ENCODE data around the gene GBP6.
A peak's percentile ranks its signal among the peaks of the same experiment; 100 is the strongest.
"Not testable (repeated sequence)": the region's sequence is repeated elsewhere in the genome, so short reads cannot be mapped to it uniquely, and the experiment has no call there.

The GBP6 gene

GRCh38 chr1:89391686-89392085 is 27.8 kb downstream of the GBP6 start:
- H3K4me2 ChIP-seq (ENCODE audit: low read length): peak overlapping the region; percentile 56
- H3K79me2 ChIP-seq: no peaks in the 10 kb centered on the region
- TF ChIP-seq CTCF (IDR thresholded peaks at IDR 0.05): no peak
- no peak overlapping the region for H2AFZ ChIP-seq
- peak overlapping the region; percentile 23 for H3K4me3 ChIP-seq (ENCODE audit: low read depth, low read length)
- no peaks in the 10 kb centered on the region for H3K36me3 ChIP-seq (ENCODE audit: control insufficient read depth, insufficient read depth, low read length)
- H3K27ac ChIP-seq: peak overlapping the region; percentile 95
- H3K4me1 ChIP-seq: peaks cover 4% of the 10 kb centered on the region
- no peak overlapping the region for H3K9ac ChIP-seq
- no peaks in the 10 kb centered on the region for H3K27me3 ChIP-seq (ENCODE audit: control insufficient read depth, insufficient read depth, low read length)
- H3K9me3 ChIP-seq (ENCODE audit: control insufficient read depth, low read length): no peaks in the 10 kb centered on the region

GRCh38 chr1:89394851-89395250 is 31.0 kb downstream of the GBP6 start:
- no peaks in the 10 kb centered on the region for H3K27me3 ChIP-seq (ENCODE audit: control insufficient read depth, insufficient read depth, low read length)
- H3K4me3 ChIP-seq (ENCODE audit: low read depth, low read length): no peak overlapping the region
- no peak overlapping the region for H3K9ac ChIP-seq
- H3K4me2 ChIP-seq (ENCODE audit: low read length): no peak overlapping the region
- no peak for TF ChIP-seq CTCF (IDR thresholded peaks at IDR 0.05)
- H3K79me2 ChIP-seq: no peaks in the 10 kb centered on the region
- H3K27ac ChIP-seq: no peak overlapping the region
- H3K36me3 ChIP-seq (ENCODE audit: control insufficient read depth, insufficient read depth, low read length): no peaks in the 10 kb centered on the region
- no peaks in the 10 kb centered on the region for H3K9me3 ChIP-seq (ENCODE audit: control insufficient read depth, low read length)
- H2AFZ ChIP-seq: no peak overlapping the region
- peaks cover 4% of the 10 kb centered on the region for H3K4me1 ChIP-seq

GRCh38 chr1:89396902-89397301 is 33.0 kb downstream of the GBP6 start:
- Histone ChIP-seq H3K4me2 (ENCODE audit: low read length) (no peak overlapping the region), H3K4me3 (ENCODE audit: low read depth, low read length) (no peak overlapping the region), H3K27ac (no peak overlapping the region), H3K79me2 (no peaks in the 10 kb centered on the region), H3K36me3 (ENCODE audit: control insufficient read depth, insufficient read depth, low read length) (no peaks in the 10 kb centered on the region), H2AFZ (no peak overlapping the region), H3K9me3 (ENCODE audit: control insufficient read depth, low read length) (no peaks in the 10 kb centered on the region), H3K4me1 (peaks cover 3% of the 10 kb centered on the region), H3K9ac (no peak overlapping the region), H3K27me3 (ENCODE audit: control insufficient read depth, insufficient read depth, low read length) (no peaks in the 10 kb centered on the region)
- no peak for TF ChIP-seq CTCF (IDR thresholded peaks at IDR 0.05)

GRCh38 chr1:89405275-89405929 is 41.5 kb downstream of the GBP6 start:
- H3K4me2 ChIP-seq (ENCODE audit: low read length): no peak overlapping the region
- no peak for TF ChIP-seq CTCF (IDR thresholded peaks at IDR 0.05)
- H3K79me2 ChIP-seq: no peaks in the 10 kb centered on the region
- no peaks in the 10 kb centered on the region for H3K36me3 ChIP-seq (ENCODE audit: control insufficient read depth, insufficient read depth, low read length)
- H3K4me1 ChIP-seq: peaks cover 3% of the 10 kb centered on the region
- H3K9me3 ChIP-seq (ENCODE audit: control insufficient read depth, low read length): no peaks in the 10 kb centered on the region
- H3K9ac ChIP-seq: no peak overlapping the region
- no peak overlapping the region for H3K27ac ChIP-seq
- H3K4me3 ChIP-seq (ENCODE audit: low read depth, low read length): no peak overlapping the region
- no peaks in the 10 kb centered on the region for H3K27me3 ChIP-seq (ENCODE audit: control insufficient read depth, insufficient read depth, low read length)
- H2AFZ ChIP-seq: no peak overlapping the region

GRCh38 chr1:89407360-89407759 is 43.5 kb downstream of the GBP6 start:
- TF ChIP-seq CTCF (IDR thresholded peaks at IDR 0.05): no peak
- no peaks in the 10 kb centered on the region for H3K9me3 ChIP-seq (ENCODE audit: control insufficient read depth, low read length)
- H3K9ac ChIP-seq: no peak overlapping the region
- H3K4me1 ChIP-seq: peaks cover 3% of the 10 kb centered on the region
- H3K27ac ChIP-seq: peak overlapping the region; percentile 87
- peak overlapping the region; percentile 25 for H3K4me2 ChIP-seq (ENCODE audit: low read length)
- no peaks in the 10 kb centered on the region for H3K27me3 ChIP-seq (ENCODE audit: control insufficient read depth, insufficient read depth, low read length)
- no peaks in the 10 kb centered on the region for H3K36me3 ChIP-seq (ENCODE audit: control insufficient read depth, insufficient read depth, low read length)
- H3K79me2 ChIP-seq: no peaks in the 10 kb centered on the region
- H2AFZ ChIP-seq: peak overlapping the region; percentile 9
- peak overlapping the region; percentile 24 for H3K4me3 ChIP-seq (ENCODE audit: low read depth, low read length)

- Histone ChIP-seq H3K27ac (peak overlapping the region; percentile 87), H2AFZ (peak overlapping the region; percentile 9), H3K4me3 (ENCODE audit: low read depth, low read length) (peak overlapping the region; percentile 24), H3K4me2 (ENCODE audit: low read length) (peak overlapping the region; percentile 25)
- not testable (repeated sequence) for H3K4me1 ChIP-seq; H3K36me3 ChIP-seq (ENCODE audit: control insufficient read depth, insufficient read depth, low read length); H3K9ac ChIP-seq; H3K27me3 ChIP-seq (ENCODE audit: control insufficient read depth, insufficient read depth, low read length); H3K79me2 ChIP-seq; H3K9me3 ChIP-seq (ENCODE audit: control insufficient read depth, low read length)
Measured at GRCh38 chr1:89407768-89408167, 43.9 kb downstream of the GBP6 start.
